Smooth muscle cell (in vitro differentiated cells): ENCODE measurements around the gene ZGPAT. TPM values are rescaled to one million over a fixed set of nuclear protein-coding genes. Genes with fewer than 3 reads are reported as not detected.
"Not testable (repeated sequence)": the region's sequence is repeated elsewhere in the genome, so short reads cannot be mapped to it uniquely, and the experiment has no call there.

Source experiments
- DNase-seq: peaks from one replicate; lab custom pipeline; 2025; ENCODE audit not compliant: unreplicated experiment; lab: John Stamatoyannopoulos, UW
- H2AFZ ChIP-seq: fragments of 200-600 bp; sonication (generic); 2 replicates; pipeline ENCODE4 v1.6.0; 2016; ENCODE audit warnings: antibody characterized with exemption, low read depth, mild to moderate bottlenecking
- H3F3A ChIP-seq: fragments of 200-600 bp; sonication (generic); 2 replicates; pipeline ENCODE4 v1.6.0; 2017; ENCODE audit warnings: antibody characterized with exemption, low read depth
- H3K27ac ChIP-seq: fragments of 200-600 bp; sonication (generic); 2 replicates; pipeline ENCODE4 v1.5.1; 2016; ENCODE audit warnings: low read depth, mild to moderate bottlenecking
- H3K27me3 ChIP-seq: fragments of 200-600 bp; sonication (generic); 2 replicates; pipeline ENCODE4 v1.6.1; 2016; ENCODE audit warnings: low read depth, mild to moderate bottlenecking
- H3K36me3 ChIP-seq: fragments of 200-600 bp; sonication (generic); 2 replicates; pipeline ENCODE4 v1.5.1; 2016; ENCODE audit warnings: low read depth
- H3K4me1 ChIP-seq: fragments of 200-600 bp; sonication (generic); 2 replicates; pipeline ENCODE4 v1.5.1; 2016; ENCODE audit warnings: low read depth
- H3K4me2 ChIP-seq: fragments of 200-600 bp; sonication (generic); 2 replicates; pipeline ENCODE4 v1.6.0; 2016; ENCODE audit warnings: mild to moderate bottlenecking
- H3K4me3 ChIP-seq: fragments of 200-600 bp; sonication (generic); 2 replicates; pipeline ENCODE4 v1.5.1; 2016; ENCODE audit warnings: mild to moderate bottlenecking
- H3K79me2 ChIP-seq: fragments of 200-600 bp; sonication (generic); 2 replicates; pipeline ENCODE4 v1.6.0; 2016; ENCODE audit warnings: low read depth, mild to moderate bottlenecking
- H3K9ac ChIP-seq: fragments of 200-600 bp; sonication (generic); 2 replicates; pipeline ENCODE4 v1.6.0; 2016; ENCODE audit warnings: low read depth
- H3K9me3 ChIP-seq: fragments of 200-600 bp; sonication (generic); replicated peaks from 2 replicates; pipeline ENCODE4 v1.5.1; 2016; ENCODE audit warnings: low read depth
- H4K20me1 ChIP-seq: fragments of 200-600 bp; sonication (generic); 2 replicates; pipeline ENCODE4 v1.6.0; 2016; ENCODE audit warnings: low read depth
- WGBS: methylation state at CpG from one replicate; pipeline ENCODE4 v1.1.7; 2016; ENCODE audit warnings: low lambda C conversion rate; 5-methylcytosine and 5-hydroxymethylcytosine counted together
- polyA plus RNA-seq: library from polyadenylated mRNA; unstranded; fragments of >200 nt; fragmentation: Nextera tagmentation; extraction: Ambion mirVana; gene quantifications from 2 replicates; pipeline ENCODE4 v1.2.1, GENCODE V29; 2016
- total RNA-seq: library from RNA; depleted of rRNA; stranded (reverse); fragments of >200 nt; gene quantifications from 2 replicates; pipeline ENCODE4 v1.2.3, GENCODE V29; 2014
- TF ChIP-seq, protein P1 (sequence below): fragments of 200-600 bp; sonication (generic); IDR thresholded peaks from 2 replicates; pipeline ENCODE4 v1.5.1; 2017; ENCODE audit warnings: borderline replicate concordance, mild to moderate bottlenecking, antibody characterized with exemption; ENCODE audit not compliant: insufficient read depth, poor library complexity, severe bottlenecking

ZGPAT gene
- total and polyA plus RNA-seq, 2 experiments from 2014 or later: 13.8 to 32.3 TPM

DNA sequence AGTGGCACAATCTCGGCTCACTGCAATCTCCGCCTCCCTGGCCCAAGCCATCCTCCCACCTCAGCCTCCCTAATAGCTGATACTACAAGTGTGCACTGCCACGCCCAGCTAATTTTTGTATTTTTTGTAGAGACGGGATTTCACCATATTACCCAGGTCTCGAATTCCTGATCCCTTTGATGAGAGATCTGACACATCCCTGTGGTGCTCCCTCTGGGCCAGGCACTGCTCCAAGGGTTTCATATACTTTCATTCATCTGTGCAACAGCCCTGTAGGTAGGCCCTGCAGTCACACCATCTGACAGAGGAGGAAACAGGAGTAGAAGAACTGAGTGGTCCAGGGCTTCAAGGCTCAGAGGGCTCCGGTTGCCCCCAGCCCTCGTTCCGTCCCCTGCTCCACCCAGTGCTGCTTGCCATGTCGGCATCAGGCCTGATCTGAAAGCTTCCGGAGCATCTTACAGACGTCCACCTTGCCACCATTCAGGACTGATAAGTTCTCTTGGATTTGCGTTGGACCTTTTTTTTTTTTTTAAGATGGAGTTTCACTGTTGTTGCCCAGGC, 3.3 kb downstream of the ZGPAT start:
- Histone ChIP-seq H2AFZ (no peak overlapping the region), H3F3A (no peaks in the 10 kb centered on the region), H3K4me2 (no peak overlapping the region), H3K4me3 (no peak overlapping the region), H3K27ac (no peak overlapping the region), H3K4me1 (peaks cover 14% of the 10 kb centered on the region), H3K79me2 (peaks cover 93% of the 10 kb centered on the region), H4K20me1 (peaks cover 11% of the 10 kb centered on the region), H3K9ac (no peak overlapping the region), H3K36me3 (peaks cover 26% of the 10 kb centered on the region), H3K9me3 (peaks cover 9% of the 10 kb centered on the region), H3K27me3 (no peaks in the 10 kb centered on the region)
- no peak for DNase-seq
- TF ChIP-seq, protein P1, sequence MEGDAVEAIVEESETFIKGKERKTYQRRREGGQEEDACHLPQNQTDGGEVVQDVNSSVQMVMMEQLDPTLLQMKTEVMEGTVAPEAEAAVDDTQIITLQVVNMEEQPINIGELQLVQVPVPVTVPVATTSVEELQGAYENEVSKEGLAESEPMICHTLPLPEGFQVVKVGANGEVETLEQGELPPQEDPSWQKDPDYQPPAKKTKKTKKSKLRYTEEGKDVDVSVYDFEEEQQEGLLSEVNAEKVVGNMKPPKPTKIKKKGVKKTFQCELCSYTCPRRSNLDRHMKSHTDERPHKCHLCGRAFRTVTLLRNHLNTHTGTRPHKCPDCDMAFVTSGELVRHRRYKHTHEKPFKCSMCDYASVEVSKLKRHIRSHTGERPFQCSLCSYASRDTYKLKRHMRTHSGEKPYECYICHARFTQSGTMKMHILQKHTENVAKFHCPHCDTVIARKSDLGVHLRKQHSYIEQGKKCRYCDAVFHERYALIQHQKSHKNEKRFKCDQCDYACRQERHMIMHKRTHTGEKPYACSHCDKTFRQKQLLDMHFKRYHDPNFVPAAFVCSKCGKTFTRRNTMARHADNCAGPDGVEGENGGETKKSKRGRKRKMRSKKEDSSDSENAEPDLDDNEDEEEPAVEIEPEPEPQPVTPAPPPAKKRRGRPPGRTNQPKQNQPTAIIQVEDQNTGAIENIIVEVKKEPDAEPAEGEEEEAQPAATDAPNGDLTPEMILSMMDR: no peak
- 89% methylated on average over 12 of the region's 12 CpGs for WGBS

DNA sequence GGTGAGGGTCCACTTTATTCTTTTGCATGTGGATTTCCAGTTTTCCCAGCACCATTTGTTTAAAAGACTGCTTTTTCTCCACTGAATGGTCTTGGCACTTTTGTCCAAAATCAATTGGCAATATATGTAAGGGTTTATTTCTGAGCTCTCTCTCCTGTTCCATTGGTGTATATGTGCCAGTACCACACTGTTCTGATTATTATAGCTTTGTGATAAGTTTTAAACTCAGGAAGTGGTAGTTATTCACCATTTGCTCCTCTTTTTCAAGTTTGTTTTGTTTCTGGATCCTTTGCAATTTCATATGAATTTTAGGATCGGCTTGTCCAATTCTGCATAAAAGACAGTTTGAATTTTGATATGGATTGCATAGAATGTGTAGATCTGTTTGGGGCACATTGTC, 4.4 kb downstream of the ZGPAT start:
- Histone ChIP-seq H3K27me3 (no peaks in the 10 kb centered on the region), H3K9ac (no peak overlapping the region), H3K36me3 (peaks cover 26% of the 10 kb centered on the region), H3K4me1 (peaks cover 8% of the 10 kb centered on the region), H2AFZ (no peak overlapping the region), H3K9me3 (peaks cover 9% of the 10 kb centered on the region), H3K27ac (no peak overlapping the region), H4K20me1 (peaks cover 11% of the 10 kb centered on the region), H3F3A (no peaks in the 10 kb centered on the region), H3K4me3 (no peak overlapping the region), H3K79me2 (peaks cover 91% of the 10 kb centered on the region), H3K4me2 (no peak overlapping the region)
- DNase-seq: no peak
- 100% methylated on average over 1 of the region's 1 CpG for WGBS
- TF ChIP-seq, protein P1: no peak

DNA sequence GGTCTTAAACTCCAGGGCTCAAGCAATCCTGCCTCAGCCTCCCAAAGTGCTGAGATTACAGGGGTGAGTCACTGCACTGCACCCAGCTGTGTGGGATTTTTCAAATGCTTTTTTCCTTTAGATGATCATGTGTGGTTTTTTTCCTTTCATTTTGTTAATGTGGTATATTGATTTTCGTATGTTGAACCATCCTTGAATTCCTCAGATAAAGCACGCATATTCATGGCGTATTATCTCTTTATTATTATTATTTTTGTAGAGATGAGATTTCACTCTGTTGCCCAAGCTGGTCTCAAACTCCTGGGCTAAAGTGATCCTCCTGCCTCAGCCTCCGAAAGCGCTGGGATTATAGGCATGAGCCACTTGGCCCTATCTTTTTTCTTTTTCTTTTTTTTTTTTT, 7.0 kb downstream of the ZGPAT start:
- Histone ChIP-seq H3K9me3 (peaks cover 9% of the 10 kb centered on the region), H3F3A (no peaks in the 10 kb centered on the region), H3K79me2 (peaks cover 92% of the 10 kb centered on the region), H3K36me3 (peaks cover 37% of the 10 kb centered on the region), H3K27ac (no peak overlapping the region), H3K9ac (no peak overlapping the region), H4K20me1 (no peaks in the 10 kb centered on the region), H3K4me3 (no peak overlapping the region), H3K4me1 (no peaks in the 10 kb centered on the region), H2AFZ (no peak overlapping the region), H3K27me3 (no peaks in the 10 kb centered on the region), H3K4me2 (no peak overlapping the region)
- DNase-seq: no peak
- 98% methylated on average over 5 of the region's 5 CpGs for WGBS
- TF ChIP-seq, protein P1: no peak

DNA sequence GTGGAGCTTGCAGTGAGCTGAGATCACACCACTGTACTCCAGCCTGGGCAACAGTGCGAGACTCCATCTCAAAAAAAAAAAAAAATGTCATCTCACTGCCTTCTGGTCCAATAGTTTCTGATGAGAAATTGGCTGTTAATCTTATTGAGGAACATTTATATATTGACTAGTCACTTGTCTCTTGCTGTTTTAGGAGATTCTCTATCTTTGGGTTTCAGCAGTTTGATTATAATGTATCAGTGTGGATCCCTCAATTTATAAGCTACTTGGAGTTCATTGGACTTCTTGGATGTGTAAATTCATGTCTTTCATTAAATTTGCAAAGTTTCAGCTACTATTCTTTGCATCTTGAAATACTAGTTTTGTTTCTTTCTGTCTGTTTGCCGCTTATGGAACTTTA, 11.2 kb downstream of the ZGPAT start:
- no peak for DNase-seq
- TF ChIP-seq, protein P1: no peak
- no peak overlapping the region for H3K9ac ChIP-seq
- H3K9me3 ChIP-seq: no peaks in the 10 kb centered on the region
- peaks cover 78% of the 10 kb centered on the region for H3K79me2 ChIP-seq
- peaks cover 9% of the 10 kb centered on the region for H4K20me1 ChIP-seq
- peaks cover 21% of the 10 kb centered on the region for H3K36me3 ChIP-seq
- H3F3A ChIP-seq: no peaks in the 10 kb centered on the region
- no peak overlapping the region for H3K27ac ChIP-seq
- WGBS: 100% methylated on average over 2 of the region's 2 CpGs
- no peak overlapping the region for H3K4me3 ChIP-seq
- no peaks in the 10 kb centered on the region for H3K4me1 ChIP-seq
- no peaks in the 10 kb centered on the region for H3K27me3 ChIP-seq
- no peak overlapping the region for H2AFZ ChIP-seq
- H3K4me2 ChIP-seq: no peak overlapping the region

DNA sequence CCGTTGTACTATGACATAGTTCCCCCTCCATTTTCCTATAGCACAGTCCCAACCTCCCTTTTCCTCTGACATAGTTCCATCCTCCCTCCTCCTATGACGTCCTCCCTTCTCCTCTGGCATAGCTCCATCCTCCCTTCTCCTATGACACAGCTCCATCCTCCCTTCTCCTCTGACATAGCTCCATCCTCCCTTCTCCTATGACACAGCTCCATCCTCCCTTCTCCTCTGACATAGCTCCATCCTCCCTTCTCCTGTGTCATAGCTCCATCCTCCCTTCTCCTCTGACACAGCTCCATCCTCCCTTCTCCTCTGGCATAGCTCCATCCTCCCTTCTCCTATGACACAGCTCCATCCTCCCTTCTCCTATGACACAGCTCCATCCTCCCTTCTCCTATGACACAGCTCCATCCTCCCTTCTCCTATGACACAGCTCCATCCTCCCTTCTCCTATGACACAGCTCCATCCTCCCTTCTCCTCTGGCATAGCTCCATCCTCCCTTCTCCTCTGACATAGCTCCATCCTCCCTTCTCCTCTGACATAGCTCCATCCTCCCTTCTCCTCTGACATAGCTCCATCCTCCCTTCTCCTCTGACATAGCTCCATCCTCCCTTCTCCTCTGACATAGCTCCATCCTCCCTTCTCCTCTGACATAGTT, 15.3 kb downstream of the ZGPAT start:
- H3K4me2 ChIP-seq, H3K4me1 ChIP-seq, DNase-seq, H3K36me3 ChIP-seq, H3K9me3 ChIP-seq, H3K27ac ChIP-seq, H3K4me3 ChIP-seq, H3K9ac ChIP-seq, H2AFZ ChIP-seq, H3K27me3 ChIP-seq, H3F3A ChIP-seq: not testable (repeated sequence)
- peaks cover 64% of the 10 kb centered on the region for H3K79me2 ChIP-seq
- WGBS: 94% methylated on average over 2 of the region's 2 CpGs
- peaks cover 13% of the 10 kb centered on the region for H4K20me1 ChIP-seq
